Vagina (tissue), 2 donors: ENCODE measurements around the gene FAM219A. TPM values are rescaled to one million over a fixed set of nuclear protein-coding genes. Genes with fewer than 3 reads are reported as not detected.
"Not testable (repeated sequence)": the region's sequence is repeated elsewhere in the genome, so short reads cannot be mapped to it uniquely, and the experiment has no call there.

Experiments
- DNase-seq, 2 donors: peaks; one replicate each; pipeline ENCODE4 v3.0.0-alpha.2; 2017; ENCODE audit errors: extremely low spot score in 2 of 2
- H3K27ac ChIP-seq: fragments of 200-600 bp; sonication (generic); one replicate; pipeline ENCODE4 v1.5.1; 2019
- H3K27me3 ChIP-seq: fragments of 200-600 bp; sonication (generic); one replicate; pipeline ENCODE4 v1.5.1; 2019
- H3K36me3 ChIP-seq, 2 donors: fragments of 200-600 bp; sonication (generic); one replicate each; pipeline ENCODE4 v1.5.1; 2017 to 2019
- H3K4me1 ChIP-seq: fragments of 200-600 bp; sonication (generic); one replicate; pipeline ENCODE4 v1.5.1; 2019
- H3K4me3 ChIP-seq, 2 donors: fragments of 200-600 bp; sonication (generic); 1 replicate in 1 of 2; 2 replicates in 1 of 2; pipeline ENCODE4 v1.5.1; 2016 to 2019
- H3K9me3 ChIP-seq: fragments of 200-600 bp; sonication (generic); one replicate; pipeline ENCODE4 v1.5.1; 2019
- POLR2A ChIP-seq, 2 donors: fragments of 450-650 bp; IDR thresholded peaks; one replicate each; pipeline ENCODE4 v1.6.1; 2017; ENCODE audit warnings: antibody characterized with exemption in 2 of 2, mild to moderate bottlenecking in 2 of 2, moderate library complexity in 2 of 2
- POLR2AphosphoS5 ChIP-seq, 2 donors: sonication (generic); formaldehyde crosslinking; IDR thresholded peaks; one replicate each; pipeline ENCODE4 v1.9.0; 2017; ENCODE audit warnings: antibody characterized with exemption in 2 of 2, mild to moderate bottlenecking in 2 of 2, low read depth in 1 of 2; ENCODE audit not compliant: insufficient read depth in 1 of 2
- intact Hi-C: fragments of 100-400 bp; cut with DNase I; formaldehyde crosslinking; loops from one replicate; pipeline ENCODE4 v1.15.1; 2023
- total RNA-seq: library from RNA; depleted of rRNA; stranded (reverse); fragments of >200 nt; gene quantifications from one replicate; pipeline ENCODE4 v1.2.3, GENCODE V29; 2016
- TF ChIP-seq, protein P1 (sequence below), 3 experiments: fragments of 450-650 bp in 2 of 3; fragments of 200-600 bp in 1 of 3; sonication (generic) in 1 of 3; IDR thresholded peaks; one replicate each; pipeline ENCODE4 v1.5.1; 2017 to 2019; ENCODE audit warnings: antibody characterized with exemption in 3 of 3, mild to moderate bottlenecking in 2 of 3, moderate library complexity in 2 of 3

The FAM219A gene
- total RNA-seq, 1 donor from 2014 or later, result 9.3 TPM

GRCh38 chr9:34443533-34443932 is 14.8 kb downstream of the FAM219A start:
- Histone ChIP-seq H3K4me1 (peaks cover 11% of the 10 kb centered on the region), H3K4me3 (no peak overlapping the region), H3K36me3 (no peaks in the 10 kb centered on the region), H3K27me3 (no peaks in the 10 kb centered on the region), H3K27ac (no peak overlapping the region), H3K9me3 (no peaks in the 10 kb centered on the region)
- DNase-seq, result no peak
- no peak for TF ChIP-seq POLR2AphosphoS5 (IDR thresholded peaks at IDR 0.05; ENCODE audit: insufficient read depth in 1 of 2, low read depth in 1 of 2)
- TF ChIP-seq, protein P1, sequence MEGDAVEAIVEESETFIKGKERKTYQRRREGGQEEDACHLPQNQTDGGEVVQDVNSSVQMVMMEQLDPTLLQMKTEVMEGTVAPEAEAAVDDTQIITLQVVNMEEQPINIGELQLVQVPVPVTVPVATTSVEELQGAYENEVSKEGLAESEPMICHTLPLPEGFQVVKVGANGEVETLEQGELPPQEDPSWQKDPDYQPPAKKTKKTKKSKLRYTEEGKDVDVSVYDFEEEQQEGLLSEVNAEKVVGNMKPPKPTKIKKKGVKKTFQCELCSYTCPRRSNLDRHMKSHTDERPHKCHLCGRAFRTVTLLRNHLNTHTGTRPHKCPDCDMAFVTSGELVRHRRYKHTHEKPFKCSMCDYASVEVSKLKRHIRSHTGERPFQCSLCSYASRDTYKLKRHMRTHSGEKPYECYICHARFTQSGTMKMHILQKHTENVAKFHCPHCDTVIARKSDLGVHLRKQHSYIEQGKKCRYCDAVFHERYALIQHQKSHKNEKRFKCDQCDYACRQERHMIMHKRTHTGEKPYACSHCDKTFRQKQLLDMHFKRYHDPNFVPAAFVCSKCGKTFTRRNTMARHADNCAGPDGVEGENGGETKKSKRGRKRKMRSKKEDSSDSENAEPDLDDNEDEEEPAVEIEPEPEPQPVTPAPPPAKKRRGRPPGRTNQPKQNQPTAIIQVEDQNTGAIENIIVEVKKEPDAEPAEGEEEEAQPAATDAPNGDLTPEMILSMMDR (IDR thresholded peaks at IDR 0.05), result no peak
- no peak for TF ChIP-seq POLR2A (IDR thresholded peaks at IDR 0.05)
- intact Hi-C loops, result no loop called here

- intact Hi-C loops, result no loop called here
- Histone ChIP-seq H3K27me3 (no peaks in the 10 kb centered on the region), H3K9me3 (no peaks in the 10 kb centered on the region), H3K4me1 (peaks cover 11% of the 10 kb centered on the region), H3K27ac (no peak overlapping the region), H3K4me3 (no peak overlapping the region), H3K36me3 (peaks cover 0 to 4% of the 10 kb centered on the region in 2 donors)
- TF ChIP-seq, protein P1 (IDR thresholded peaks at IDR 0.05), result no peak
- TF ChIP-seq POLR2A (IDR thresholded peaks at IDR 0.05) (no peak), POLR2AphosphoS5 (IDR thresholded peaks at IDR 0.05; ENCODE audit: insufficient read depth in 1 of 2, low read depth in 1 of 2) (no peak)
- no peak for DNase-seq
Measured at GRCh38 chr9:34442770-34443169, 15.6 kb downstream of the FAM219A start.

GRCh38 chr9:34440017-34440416 is 18.4 kb downstream of the FAM219A start:
- Histone ChIP-seq H3K4me3 (no peak overlapping the region), H3K9me3 (no peaks in the 10 kb centered on the region), H3K4me1 (peaks cover 11% of the 10 kb centered on the region), H3K27me3 (no peaks in the 10 kb centered on the region), H3K36me3 (peaks cover 0 to 4% of the 10 kb centered on the region in 2 donors), H3K27ac (no peak overlapping the region)
- DNase-seq, result no peak
- no peak for TF ChIP-seq POLR2A (IDR thresholded peaks at IDR 0.05)
- TF ChIP-seq, protein P1 (IDR thresholded peaks at IDR 0.05), result no peak
- TF ChIP-seq POLR2AphosphoS5 (IDR thresholded peaks at IDR 0.05; ENCODE audit: insufficient read depth in 1 of 2, low read depth in 1 of 2), result no peak
- intact Hi-C loops, result no loop called here

- H3K27ac ChIP-seq, DNase-seq, H3K27me3 ChIP-seq, H3K9me3 ChIP-seq, intact Hi-C loops, H3K4me3 ChIP-seq, H3K36me3 ChIP-seq: not testable (repeated sequence)
- H3K4me1 ChIP-seq, result peaks cover 11% of the 10 kb centered on the region
Measured at GRCh38 chr9:34438465-34438864, 19.9 kb downstream of the FAM219A start.

- H3K4me1 ChIP-seq, result peaks cover 11% of the 10 kb centered on the region
- H3K27me3 ChIP-seq, H3K9me3 ChIP-seq, intact Hi-C loops, H3K4me3 ChIP-seq, DNase-seq, H3K27ac ChIP-seq, H3K36me3 ChIP-seq: not testable (repeated sequence)
Measured at GRCh38 chr9:34437926-34438307, 20.5 kb downstream of the FAM219A start.

DNA sequence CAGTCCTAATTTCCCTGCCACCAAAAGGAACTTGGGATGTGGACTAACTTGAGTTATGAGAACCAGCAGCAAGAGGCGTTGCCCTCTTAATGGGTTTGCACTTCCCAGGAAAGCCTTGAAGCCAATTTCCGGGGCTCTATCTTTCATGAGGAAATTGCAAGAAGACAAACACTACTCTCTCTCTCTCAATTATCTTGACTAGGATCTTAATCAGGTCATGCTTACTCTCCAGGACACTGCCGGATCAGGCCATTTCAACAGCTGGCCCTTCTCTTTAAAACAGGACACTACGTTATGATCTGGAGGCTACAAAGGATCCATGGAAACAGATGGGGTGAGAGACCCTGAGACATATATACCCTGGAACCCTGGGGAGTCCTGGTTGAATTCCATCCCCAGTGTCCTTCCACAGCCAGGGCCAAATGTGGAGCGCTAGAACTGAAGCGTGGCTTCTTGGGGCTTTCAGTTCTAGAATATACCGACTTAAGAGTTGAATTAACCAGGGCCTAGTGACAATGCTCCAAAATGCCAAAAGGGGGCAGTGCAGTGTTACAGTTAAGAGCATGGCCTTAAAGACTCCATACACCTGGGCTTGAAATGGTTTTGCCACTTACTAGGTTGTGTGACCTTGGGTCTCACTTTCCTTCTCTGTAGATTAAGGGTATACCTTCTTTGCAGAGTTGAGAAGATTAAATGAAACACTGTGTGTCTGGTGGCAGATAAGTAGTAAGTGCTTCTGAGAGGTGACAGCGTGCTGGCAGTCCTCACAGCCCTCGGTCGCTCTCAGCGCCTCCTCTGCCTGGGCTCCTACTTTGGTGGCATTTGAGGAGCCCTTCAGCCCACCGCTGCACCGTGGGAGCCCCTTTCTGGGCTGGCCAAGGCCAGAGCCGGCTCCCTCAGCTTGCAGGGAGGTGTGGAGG is 21.1 kb downstream of the FAM219A start:
- Histone ChIP-seq H3K4me3 (no peak overlapping the region), H3K27me3 (no peaks in the 10 kb centered on the region), H3K36me3 (peaks cover 0 to 4% of the 10 kb centered on the region in 2 donors), H3K4me1 (peaks cover 11% of the 10 kb centered on the region), H3K27ac (no peak overlapping the region), H3K9me3 (no peaks in the 10 kb centered on the region)
- no peak for DNase-seq
- TF ChIP-seq, protein P1 (IDR thresholded peaks at IDR 0.05), result peak; percentile 40 to 61 (median 60)
- no peak for TF ChIP-seq POLR2A (IDR thresholded peaks at IDR 0.05)
- intact Hi-C loops, result no loop called here
